Liver (tissue), 9 donors: ENCODE results near the gene PRSS3. TPM values are rescaled to one million over a fixed set of nuclear protein-coding genes. Genes with fewer than 3 reads are reported as not detected.

Experiments used
- DNase-seq: peaks from one replicate; pipeline ENCODE4 v3.0.0-alpha.2; 2017; ENCODE audit warnings: low spot score
- H3K27ac ChIP-seq, 2 donors: one replicate each; pipeline ENCODE4 v1.7.0; 2013; ENCODE audit warnings: inconsistent platforms in 2 of 2, low read length in 2 of 2, control low read depth in 1 of 2, low read depth in 1 of 2, mild to moderate bottlenecking in 1 of 2
- H3K27me3 ChIP-seq, 4 donors: one replicate each; pipeline versions ENCODE4 v1.6.1 to v1.7.0; 2013; ENCODE audit warnings: low read length in 3 of 4, inconsistent platforms in 1 of 4, mild to moderate bottlenecking in 1 of 4, moderate library complexity in 1 of 4; ENCODE audit not compliant: control insufficient read depth in 4 of 4, insufficient read depth in 4 of 4
- H3K36me3 ChIP-seq, 4 donors: one replicate each; pipeline versions ENCODE4 v1.6.1 to v1.7.0; 2013; ENCODE audit warnings: low read length in 3 of 4, mild to moderate bottlenecking in 3 of 4, low read depth in 1 of 4, moderate library complexity in 1 of 4; ENCODE audit not compliant: control insufficient read depth in 4 of 4, insufficient read depth in 3 of 4
- H3K4me1 ChIP-seq, 4 donors: one replicate each; pipeline versions ENCODE4 v1.6.1 to v1.7.0; 2013; ENCODE audit warnings: low read length in 3 of 4, mild to moderate bottlenecking in 3 of 4, moderate library complexity in 1 of 4; ENCODE audit not compliant: control insufficient read depth in 4 of 4, insufficient read depth in 4 of 4
- H3K4me3 ChIP-seq, 3 donors: one replicate each; pipeline versions ENCODE4 v1.6.1 to v1.7.0; 2013; ENCODE audit warnings: low read length in 3 of 3, control low read depth in 1 of 3, low read depth in 1 of 3, mild to moderate bottlenecking in 1 of 3
- H3K9ac ChIP-seq, 2 donors: one replicate each; pipeline ENCODE4 v1.7.0; 2013; ENCODE audit warnings: low read length in 2 of 2, mild to moderate bottlenecking in 2 of 2, moderate library complexity in 2 of 2, control low read depth in 1 of 2, low read depth in 1 of 2
- H3K9me3 ChIP-seq, 4 donors: one replicate each; pipeline versions ENCODE4 v1.6.1 to v1.7.0; 2013; ENCODE audit warnings: low read length in 3 of 4; ENCODE audit not compliant: control insufficient read depth in 4 of 4
- GABPA ChIP-seq, 2 donors: IDR thresholded peaks in 1 of 2; conservative IDR thresholded peaks in 1 of 2; 2 replicates each; pipeline ENCODE4 v1.6.1; 2016; ENCODE audit warnings: antibody characterized with exemption in 2 of 2, mild to moderate bottlenecking in 1 of 2, moderate library complexity in 1 of 2
- HNF4A ChIP-seq, 2 donors: conservative IDR thresholded peaks; 2 replicates each; pipeline ENCODE4 v1.6.1; 2016; ENCODE audit warnings: antibody characterized with exemption in 2 of 2, mild to moderate bottlenecking in 2 of 2
- NR2F2 ChIP-seq: IDR thresholded peaks from 2 replicates; pipeline ENCODE4 v1.6.1; 2016; ENCODE audit warnings: antibody characterized with exemption
- RAD21 ChIP-seq, 2 donors: IDR thresholded peaks; 2 replicates each; pipeline ENCODE4 v1.6.1; 2016; ENCODE audit warnings: antibody characterized with exemption in 2 of 2, mild to moderate bottlenecking in 2 of 2
- SP1 ChIP-seq: IDR thresholded peaks from 2 replicates; pipeline ENCODE4 v1.6.1; 2018; ENCODE audit warnings: antibody characterized with exemption, mild to moderate bottlenecking
- TAF1 ChIP-seq: conservative IDR thresholded peaks from 2 replicates; pipeline ENCODE4 v1.6.1; 2016; ENCODE audit warnings: antibody characterized with exemption, mild to moderate bottlenecking
- YY1 ChIP-seq: IDR thresholded peaks from 2 replicates; pipeline ENCODE4 v1.6.1; 2016; ENCODE audit warnings: antibody characterized with exemption, mild to moderate bottlenecking
- WGBS: extraction: QIAGEN DNeasy Blood & Tissue Kit; methylation state at CpG from one replicate; pipeline ENCODE4 v1.1.7; 2013; 5-methylcytosine and 5-hydroxymethylcytosine counted together
- polyA plus RNA-seq, 2 donors: library from polyadenylated mRNA; stranded (reverse) in 1 of 2; unstranded in 1 of 2; fragments of 200-250 nt in 1 of 2; fragments of >200 nt in 1 of 2; fragmentation: Nextera tagmentation in 1 of 2; extraction: Ambion mirVana in 1 of 2; gene quantifications; one replicate each; pipeline versions ENCODE4 v1.2.1 to v1.2.3, GENCODE V29; 2013 to 2015
- total RNA-seq, 2 donors: library from RNA; depleted of rRNA; stranded (reverse); fragments of >200 nt; gene quantifications; one replicate each; pipeline ENCODE4 v1.2.3, GENCODE V29; 2014
- TF ChIP-seq, protein P1 (sequence below): IDR thresholded peaks from 2 replicates; pipeline ENCODE4 v1.6.1; 2016; ENCODE audit warnings: antibody characterized with exemption
- TF ChIP-seq, protein P2 (sequence below): fragments of 150-350 bp; IDR thresholded peaks from 2 replicates; pipeline ENCODE4 v1.5.1; 2017; ENCODE audit warnings: improper control_type of control experiment, low read depth, low read length; ENCODE audit not compliant: missing input control
- TF ChIP-seq, protein P3 (sequence below): IDR thresholded peaks from 2 replicates; pipeline ENCODE4 v1.6.1; 2016; ENCODE audit warnings: antibody characterized with exemption, mild to moderate bottlenecking
- donor health status: healthy.
- donor health status: healthy.
- donor health status: healthy.
- donor health status: healthy.
- donor health status: healthy.

PRSS3 gene
- total and polyA plus RNA-seq, 4 donors = 0.25 to 8.7 (median 3.0) TPM

DNA sequence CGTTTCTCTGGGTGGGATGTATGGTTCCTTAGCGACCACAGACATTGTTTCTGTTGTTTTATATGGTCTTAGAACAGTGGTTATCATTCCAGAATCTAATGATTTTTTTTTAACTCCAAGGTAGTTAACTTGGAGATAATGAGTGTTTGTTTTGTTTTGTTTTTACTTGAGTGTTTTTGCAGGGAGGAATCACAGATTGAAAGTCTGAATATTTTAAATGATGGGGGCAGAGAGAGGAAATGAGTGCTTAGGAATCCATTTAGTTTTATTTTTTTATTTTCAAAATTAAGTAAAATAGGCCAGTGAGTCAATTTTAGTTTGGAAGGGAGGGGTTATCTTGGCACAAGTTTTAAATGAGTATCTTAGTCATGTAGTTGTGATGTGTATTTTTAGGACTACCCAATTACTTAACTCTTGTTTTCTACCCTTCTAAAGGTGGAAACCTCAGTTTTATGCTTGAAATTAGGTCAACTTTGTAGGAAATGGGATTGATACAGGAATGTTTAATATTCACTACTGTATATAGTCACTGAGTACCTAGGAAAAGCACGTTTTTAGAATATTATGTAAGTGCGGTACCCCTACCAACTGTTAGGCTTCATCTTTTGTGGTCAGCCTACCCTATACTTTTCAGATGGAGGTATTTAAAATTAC lies 23.6 kb downstream of the PRSS3 start:
- no peak for DNase-seq
- WGBS = 20% methylated on average over 4 of the region's 4 CpGs
- H3K36me3 ChIP-seq = no peaks in the 10 kb centered on the region
- H3K4me1 ChIP-seq = peaks cover 5 to 40% (median 14%) of the 10 kb centered on the region in 4 donors
- no peaks in the 10 kb centered on the region for H3K27me3 ChIP-seq
- peak overlapping the region; percentile 88 to 92 for H3K9ac ChIP-seq
- TF ChIP-seq GABPA (IDR thresholded peaks at IDR 0.05 in 1 of 2, conservative IDR thresholded peaks at IDR 0.05 in 1 of 2) (no peak), NR2F2 (no peak)
- TF ChIP-seq, protein P1, sequence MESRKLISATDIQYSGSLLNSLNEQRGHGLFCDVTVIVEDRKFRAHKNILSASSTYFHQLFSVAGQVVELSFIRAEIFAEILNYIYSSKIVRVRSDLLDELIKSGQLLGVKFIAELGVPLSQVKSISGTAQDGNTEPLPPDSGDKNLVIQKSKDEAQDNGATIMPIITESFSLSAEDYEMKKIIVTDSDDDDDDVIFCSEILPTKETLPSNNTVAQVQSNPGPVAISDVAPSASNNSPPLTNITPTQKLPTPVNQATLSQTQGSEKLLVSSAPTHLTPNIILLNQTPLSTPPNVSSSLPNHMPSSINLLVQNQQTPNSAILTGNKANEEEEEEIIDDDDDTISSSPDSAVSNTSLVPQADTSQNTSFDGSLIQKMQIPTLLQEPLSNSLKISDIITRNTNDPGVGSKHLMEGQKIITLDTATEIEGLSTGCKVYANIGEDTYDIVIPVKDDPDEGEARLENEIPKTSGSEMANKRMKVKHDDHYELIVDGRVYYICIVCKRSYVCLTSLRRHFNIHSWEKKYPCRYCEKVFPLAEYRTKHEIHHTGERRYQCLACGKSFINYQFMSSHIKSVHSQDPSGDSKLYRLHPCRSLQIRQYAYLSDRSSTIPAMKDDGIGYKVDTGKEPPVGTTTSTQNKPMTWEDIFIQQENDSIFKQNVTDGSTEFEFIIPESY = peak; percentile 12
- TF ChIP-seq, protein P2, sequence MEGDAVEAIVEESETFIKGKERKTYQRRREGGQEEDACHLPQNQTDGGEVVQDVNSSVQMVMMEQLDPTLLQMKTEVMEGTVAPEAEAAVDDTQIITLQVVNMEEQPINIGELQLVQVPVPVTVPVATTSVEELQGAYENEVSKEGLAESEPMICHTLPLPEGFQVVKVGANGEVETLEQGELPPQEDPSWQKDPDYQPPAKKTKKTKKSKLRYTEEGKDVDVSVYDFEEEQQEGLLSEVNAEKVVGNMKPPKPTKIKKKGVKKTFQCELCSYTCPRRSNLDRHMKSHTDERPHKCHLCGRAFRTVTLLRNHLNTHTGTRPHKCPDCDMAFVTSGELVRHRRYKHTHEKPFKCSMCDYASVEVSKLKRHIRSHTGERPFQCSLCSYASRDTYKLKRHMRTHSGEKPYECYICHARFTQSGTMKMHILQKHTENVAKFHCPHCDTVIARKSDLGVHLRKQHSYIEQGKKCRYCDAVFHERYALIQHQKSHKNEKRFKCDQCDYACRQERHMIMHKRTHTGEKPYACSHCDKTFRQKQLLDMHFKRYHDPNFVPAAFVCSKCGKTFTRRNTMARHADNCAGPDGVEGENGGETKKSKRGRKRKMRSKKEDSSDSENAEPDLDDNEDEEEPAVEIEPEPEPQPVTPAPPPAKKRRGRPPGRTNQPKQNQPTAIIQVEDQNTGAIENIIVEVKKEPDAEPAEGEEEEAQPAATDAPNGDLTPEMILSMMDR = no peak
- TF ChIP-seq, protein P3, sequence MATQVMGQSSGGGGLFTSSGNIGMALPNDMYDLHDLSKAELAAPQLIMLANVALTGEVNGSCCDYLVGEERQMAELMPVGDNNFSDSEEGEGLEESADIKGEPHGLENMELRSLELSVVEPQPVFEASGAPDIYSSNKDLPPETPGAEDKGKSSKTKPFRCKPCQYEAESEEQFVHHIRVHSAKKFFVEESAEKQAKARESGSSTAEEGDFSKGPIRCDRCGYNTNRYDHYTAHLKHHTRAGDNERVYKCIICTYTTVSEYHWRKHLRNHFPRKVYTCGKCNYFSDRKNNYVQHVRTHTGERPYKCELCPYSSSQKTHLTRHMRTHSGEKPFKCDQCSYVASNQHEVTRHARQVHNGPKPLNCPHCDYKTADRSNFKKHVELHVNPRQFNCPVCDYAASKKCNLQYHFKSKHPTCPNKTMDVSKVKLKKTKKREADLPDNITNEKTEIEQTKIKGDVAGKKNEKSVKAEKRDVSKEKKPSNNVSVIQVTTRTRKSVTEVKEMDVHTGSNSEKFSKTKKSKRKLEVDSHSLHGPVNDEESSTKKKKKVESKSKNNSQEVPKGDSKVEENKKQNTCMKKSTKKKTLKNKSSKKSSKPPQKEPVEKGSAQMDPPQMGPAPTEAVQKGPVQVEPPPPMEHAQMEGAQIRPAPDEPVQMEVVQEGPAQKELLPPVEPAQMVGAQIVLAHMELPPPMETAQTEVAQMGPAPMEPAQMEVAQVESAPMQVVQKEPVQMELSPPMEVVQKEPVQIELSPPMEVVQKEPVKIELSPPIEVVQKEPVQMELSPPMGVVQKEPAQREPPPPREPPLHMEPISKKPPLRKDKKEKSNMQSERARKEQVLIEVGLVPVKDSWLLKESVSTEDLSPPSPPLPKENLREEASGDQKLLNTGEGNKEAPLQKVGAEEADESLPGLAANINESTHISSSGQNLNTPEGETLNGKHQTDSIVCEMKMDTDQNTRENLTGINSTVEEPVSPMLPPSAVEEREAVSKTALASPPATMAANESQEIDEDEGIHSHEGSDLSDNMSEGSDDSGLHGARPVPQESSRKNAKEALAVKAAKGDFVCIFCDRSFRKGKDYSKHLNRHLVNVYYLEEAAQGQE = no peak
- peak overlapping the region; percentile 94 to 97 (median 97) for H3K4me3 ChIP-seq
- H3K27ac ChIP-seq = peak overlapping the region; percentile 94 to 98
- H3K9me3 ChIP-seq = no peaks in the 10 kb centered on the region

DNA sequence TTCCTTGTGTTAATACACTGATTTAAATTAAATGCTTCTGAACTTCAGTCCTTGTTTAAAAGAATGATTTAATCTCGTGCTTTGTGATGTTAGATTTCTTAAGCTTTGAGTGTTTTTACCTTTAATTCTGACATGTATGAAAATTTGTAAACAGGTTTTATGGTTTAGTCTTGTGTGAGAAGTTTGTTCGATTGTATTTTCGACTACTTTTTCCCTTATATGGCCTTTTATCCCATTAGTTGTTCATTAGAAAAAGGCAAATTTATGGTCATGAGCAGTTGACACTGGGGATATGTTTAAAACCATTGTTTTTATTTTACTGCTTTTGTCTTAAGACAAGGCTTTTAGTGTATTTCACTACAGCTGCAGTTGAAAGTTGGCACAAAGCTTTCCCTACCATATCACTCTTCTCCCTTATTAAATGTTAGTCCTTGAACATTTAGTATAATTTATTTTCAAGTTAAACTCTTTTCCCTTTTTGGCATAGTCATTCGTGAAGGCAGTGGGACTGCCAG lies 24.9 kb downstream of the PRSS3 start:
- H3K27ac ChIP-seq = peak overlapping the region in 1 of 2 donors; percentile 98
- H3K4me3 ChIP-seq = no peak overlapping the region
- peaks cover 5 to 28% (median 10%) of the 10 kb centered on the region in 4 donors for H3K4me1 ChIP-seq
- H3K36me3 ChIP-seq = no peaks in the 10 kb centered on the region
- no peaks in the 10 kb centered on the region for H3K9me3 ChIP-seq
- WGBS = 51% methylated on average over 4 of the region's 4 CpGs
- no peak overlapping the region for H3K9ac ChIP-seq
- no peak for TF ChIP-seq SP1
- TF ChIP-seq YY1 = no peak
- TF ChIP-seq RAD21 (IDR thresholded peaks at IDR 0.05) = no peak
- TF ChIP-seq HNF4A (conservative IDR thresholded peaks at IDR 0.05) = no peak
- no peak for TF ChIP-seq GABPA (IDR thresholded peaks at IDR 0.05 in 1 of 2, conservative IDR thresholded peaks at IDR 0.05 in 1 of 2)
- TF ChIP-seq TAF1 = no peak
- no peak for DNase-seq
- no peaks in the 10 kb centered on the region for H3K27me3 ChIP-seq
